SK-N-SH (cell line): Measurements from ENCODE around the gene LILRA1. TPM values are rescaled to one million over a fixed set of nuclear protein-coding genes. Genes with fewer than 3 reads are reported as not detected.
"Not testable (repeated sequence)": the region's sequence is repeated elsewhere in the genome, so short reads cannot be mapped to it uniquely, and the experiment has no call there.

Experiments used
- CTCF ChIA-PET: fragments of 300-600, 350-600 bp; formaldehyde crosslinking; extraction: SDS; loops from one replicate; lab custom pipeline; 2021; lab: Yijun Ruan, JAX
- POLR2A ChIA-PET: fragments of 350-600 bp; sonication (Branson Sonifier 250); formaldehyde crosslinking; extraction: SDS; loops from one replicate; lab custom pipeline; 2020; ENCODE audit warnings: antibody characterized with exemption, inconsistent platforms; lab: Yijun Ruan, JAX
- DNase-seq: peaks from one replicate; pipeline ENCODE4 v3.0.0; 2012
- H2AFZ ChIP-seq: fragments of 200-600 bp; sonication (generic); 2 replicates; pipeline ENCODE4 v1.8.1; 2016; ENCODE audit warnings: antibody characterized with exemption, mild to moderate bottlenecking, low read depth
- H3F3A ChIP-seq: fragments of 200-600 bp; sonication (generic); replicated peaks from 2 replicates; pipeline ENCODE3; 2016; ENCODE audit warnings: antibody characterized with exemption, mild to moderate bottlenecking; ENCODE audit not compliant: insufficient read depth
- H3K27ac ChIP-seq, 2 experiments: fragments of 200-500 bp in 1 of 2; fragments of 200-600 bp in 1 of 2; sonication (Bioruptor generic) in 1 of 2; sonication (generic), shearing (Covaris generic) in 1 of 2; 2 replicates each; pipeline versions ENCODE4 v1.5.1 to v1.6.1; 2014 to 2016; ENCODE audit warnings: low read depth in 2 of 2, inconsistent platforms in 1 of 2, low read length in 1 of 2, mild to moderate bottlenecking in 1 of 2, mixed read lengths in 1 of 2
- H3K27me3 ChIP-seq: fragments of 200-600 bp; sonication (generic), shearing (Covaris generic); 2 replicates; pipeline ENCODE4 v1.6.1; 2016; ENCODE audit warnings: mixed run types; ENCODE audit not compliant: insufficient read depth
- H3K36me3 ChIP-seq, 2 experiments: fragments of 200-500 bp in 1 of 2; fragments of 200-600 bp in 1 of 2; sonication (Bioruptor generic) in 1 of 2; sonication (generic) in 1 of 2; replicated peaks in 1 of 2; 2 replicates each; pipeline versions ENCODE3 to v1.5.1; 2014 to 2016; ENCODE audit warnings: low read length in 1 of 2, mild to moderate bottlenecking in 1 of 2; ENCODE audit not compliant: insufficient read depth in 2 of 2, control insufficient read depth in 1 of 2
- H3K4me1 ChIP-seq, 2 experiments: fragments of 200-500 bp in 1 of 2; fragments of 200-600 bp in 1 of 2; sonication (Bioruptor generic) in 1 of 2; sonication (generic), shearing (Covaris generic) in 1 of 2; 2 replicates each; pipeline versions ENCODE4 v1.5.1 to v1.6.1; 2014 to 2016; ENCODE audit warnings: low read depth in 1 of 2, low read length in 1 of 2, mixed run types in 1 of 2; ENCODE audit not compliant: insufficient read depth in 2 of 2, control insufficient read depth in 1 of 2
- H3K4me2 ChIP-seq: fragments of 200-600 bp; sonication (generic), shearing (Covaris generic); 2 replicates; pipeline ENCODE4 v1.6.1; 2017; ENCODE audit warnings: mixed run types
- H3K4me3 ChIP-seq, 2 experiments: fragments of 200-500 bp in 1 of 2; fragments of 200-600 bp in 1 of 2; sonication (Bioruptor generic) in 1 of 2; sonication (generic), shearing (Covaris generic) in 1 of 2; 2 replicates each; pipeline versions ENCODE4 v1.5.1 to v1.8.1; 2014 to 2016; ENCODE audit warnings: low read depth in 2 of 2, inconsistent platforms in 1 of 2, low read length in 1 of 2, mild to moderate bottlenecking in 1 of 2, mixed read lengths in 1 of 2, moderate library complexity in 1 of 2
- H3K79me2 ChIP-seq: fragments of 200-600 bp; sonication (generic); 2 replicates; pipeline ENCODE4 v1.8.1; 2017; ENCODE audit warnings: mild to moderate bottlenecking; ENCODE audit not compliant: insufficient read depth
- H3K9ac ChIP-seq: fragments of 200-600 bp; sonication (generic); 2 replicates; pipeline ENCODE4 v1.6.1; 2017; ENCODE audit warnings: mixed run types
- H3K9me2 ChIP-seq: fragments of 200-600 bp; sonication (generic); 2 replicates; pipeline ENCODE4 v1.6.1; 2017; ENCODE audit warnings: mixed run types
- H3K9me3 ChIP-seq: fragments of 200-600 bp; sonication (generic); 2 replicates; pipeline ENCODE4 v1.6.1; 2017; ENCODE audit warnings: mixed run types, mild to moderate bottlenecking, moderate library complexity
- H4K20me1 ChIP-seq: fragments of 200-600 bp; sonication (generic); 2 replicates; pipeline ENCODE4 v1.6.1; 2017; ENCODE audit warnings: mild to moderate bottlenecking, mixed run types; ENCODE audit not compliant: insufficient read depth
- CHD2 ChIP-seq: fragments of 150-350 bp; IDR thresholded peaks from 2 replicates; pipeline ENCODE4 v1.6.1; 2018; ENCODE audit warnings: low read length; ENCODE audit not compliant: partially characterized antibody
- CTCF ChIP-seq: fragments of 200-600 bp; sonication (generic); IDR thresholded peaks from 2 replicates; pipeline ENCODE4 v1.6.1; 2017; ENCODE audit warnings: antibody characterized with exemption, mild to moderate bottlenecking, moderate library complexity
- EP300 ChIP-seq, 2 experiments: IDR thresholded peaks; 2 replicates each; pipeline versions ENCODE4 v1.4.0 to v1.6.1; 2012; ENCODE audit warnings: borderline replicate concordance in 1 of 2, low read depth in 1 of 2, low read length in 1 of 2
- EZH2phosphoT487 ChIP-seq: fragments of 200-600 bp; sonication (generic); IDR thresholded peaks from 2 replicates; pipeline ENCODE4 v1.6.1; 2017; ENCODE audit warnings: low read depth, mixed run types, mild to moderate bottlenecking, antibody characterized with exemption, moderate library complexity, borderline replicate concordance
- FOSL2 ChIP-seq: IDR thresholded peaks from 2 replicates; pipeline ENCODE4 v1.4.0; 2012; ENCODE audit warnings: low read depth, mild to moderate bottlenecking, moderate library complexity, borderline replicate concordance
- FOXM1 ChIP-seq: IDR thresholded peaks from 2 replicates; pipeline ENCODE4 v1.4.0; 2012; ENCODE audit warnings: low read depth, mild to moderate bottlenecking
- GATA2 ChIP-seq: sonication (generic); formaldehyde crosslinking; IDR thresholded peaks from 2 replicates; pipeline ENCODE4 v1.5.0; 2020; ENCODE audit warnings: mild to moderate bottlenecking, missing genetic modification reagents
- MEF2A ChIP-seq: IDR thresholded peaks from 2 replicates; pipeline ENCODE4 v1.4.0; 2012; ENCODE audit warnings: low read depth, borderline replicate concordance
- MXI1 ChIP-seq: IDR thresholded peaks from 2 replicates; pipeline ENCODE4 v1.6.1; 2012; ENCODE audit warnings: mild to moderate bottlenecking, low read depth, low read length, improper control_type of control experiment
- NFIC ChIP-seq: IDR thresholded peaks from 2 replicates; pipeline ENCODE4 v1.4.0; 2012; ENCODE audit warnings: borderline replicate concordance
- RAD21 ChIP-seq: IDR thresholded peaks from 2 replicates; pipeline ENCODE4 v1.6.1; 2012; ENCODE audit warnings: mild to moderate bottlenecking, low read length
- RFX5 ChIP-seq: IDR thresholded peaks from 2 replicates; pipeline ENCODE4 v1.6.1; 2012; ENCODE audit warnings: mild to moderate bottlenecking, improper control_type of control experiment, low read length
- RXRA ChIP-seq: IDR thresholded peaks from 2 replicates; pipeline ENCODE4 v1.4.0; 2012; ENCODE audit warnings: low read depth, mild to moderate bottlenecking, borderline replicate concordance
- SMC3 ChIP-seq: IDR thresholded peaks from 2 replicates; pipeline ENCODE4 v1.6.1; 2012; ENCODE audit warnings: low read depth, low read length, improper control_type of control experiment
- TAF1 ChIP-seq: IDR thresholded peaks from 2 replicates; pipeline ENCODE4 v1.6.1; 2012; ENCODE audit warnings: low read depth, mild to moderate bottlenecking, low read length, moderate library complexity, borderline replicate concordance
- TEAD4 ChIP-seq: IDR thresholded peaks from 2 replicates; pipeline ENCODE4 v1.4.0; 2012; ENCODE audit warnings: mild to moderate bottlenecking, borderline replicate concordance; ENCODE audit not compliant: insufficient read depth
- USF1 ChIP-seq: IDR thresholded peaks from 2 replicates; pipeline ENCODE4 v1.4.0; 2012; ENCODE audit warnings: low read depth, borderline replicate concordance
- YY1 ChIP-seq: IDR thresholded peaks from 2 replicates; pipeline ENCODE4 v1.4.0; 2012; ENCODE audit warnings: low read depth, mild to moderate bottlenecking
- WGBS: methylation state at CpG from one replicate; pipeline ENCODE4 v1.1.6; 2017; ENCODE audit warnings: low lambda C conversion rate; 5-methylcytosine and 5-hydroxymethylcytosine counted together
- polyA plus RNA-seq, 3 experiments: library from polyadenylated mRNA; depleted of rRNA; stranded (reverse); fragments of >200 nt; gene quantifications; 2 replicates each; pipeline ENCODE4 v1.2.3, GENCODE V29; 2012

The LILRA1 gene
- not detected in 2 replicates for polyA plus RNA-seq (2012; rRNA removed)
- polyA plus RNA-seq (2012; cell fraction: cytosol; rRNA removed) = not detected in 2 replicates
- polyA plus RNA-seq (2012; cell fraction: nucleus; rRNA removed) = not detected in 2 replicates

- DNase-seq, H3K9me3 ChIP-seq, H3K4me3 ChIP-seq, H3F3A ChIP-seq, H3K79me2 ChIP-seq, CTCF ChIA-PET, H2AFZ ChIP-seq, H3K9ac ChIP-seq, H3K4me1 ChIP-seq, H4K20me1 ChIP-seq, H3K36me3 ChIP-seq, H3K4me2 ChIP-seq, POLR2A ChIA-PET, H3K27ac ChIP-seq, H3K9me2 ChIP-seq: not testable (repeated sequence)
- H3K27me3 ChIP-seq = peaks cover 26% of the 10 kb centered on the region; the same call in 1 of the 2 replicates
- 0% methylated on average over 6 of the region's 6 CpGs for WGBS
Measured at GRCh38 chr19:54593445-54593844, at the start of gene LILRA1. TSS of gene LILRA1 (plus strand) at chr19:54593632. CDS start at chr19:54594245, 613 bp downstream.

GRCh38 chr19:54548806-54549205 is 44.6 kb upstream of the LILRA1 start:
- Histone ChIP-seq H3K9me2 (no peaks in the 10 kb centered on the region), H3K27me3 (peaks cover 54% of the 10 kb centered on the region), H2AFZ (no peak overlapping the region), H3K36me3 (no peaks in the 10 kb centered on the region), H3K4me3 (no peak overlapping the region), H3F3A (no peaks in the 10 kb centered on the region), H3K9ac (no peak overlapping the region), H3K4me2 (no peak overlapping the region), H3K9me3 (no peaks in the 10 kb centered on the region), H3K27ac (no peak overlapping the region)
- DNase-seq = no peak
- CTCF ChIA-PET = no interaction called here
- 0% methylated on average over 3 of the region's 16 CpGs for WGBS
- POLR2A ChIA-PET = no interaction called here
- TF ChIP-seq MXI1 (no peak), MEF2A (no peak), TAF1 (no peak), EZH2phosphoT487 (no peak), CHD2 (no peak), NFIC (no peak), RAD21 (no peak), TEAD4 (no peak), USF1 (no peak), RXRA (no peak), FOXM1 (no peak), EP300 (IDR thresholded peaks at IDR 0.05; ENCODE audit: borderline replicate concordance in 1 of 2, low read depth in 1 of 2, low read length in 1 of 2) (no peak), YY1 (no peak), RFX5 (no peak), GATA2 (CRISPR knock-in tag) (no peak), FOSL2 (no peak), CTCF (no peak), SMC3 (no peak)
- TF ChIP-seq, all 33 proteins: peak for 0
- no peaks in the 10 kb centered on the region for H3K79me2 ChIP-seq
- H3K4me1 ChIP-seq = no peaks in the 10 kb centered on the region
- no peaks in the 10 kb centered on the region for H4K20me1 ChIP-seq
